Calu3 (cell line): Measurements from ENCODE around the gene SAFB. TPM values are rescaled to one million over a fixed set of nuclear protein-coding genes. Genes with fewer than 3 reads are reported as not detected.

Experiments
- BruUV-seq: library from RNA; stranded (reverse); fragments of 400-500 nt; replicated peaks from 2 replicates; lab custom pipeline; 2021; lab: Mats Ljungman, UMichigan
- CTCF ChIA-PET: fragments of 300-600 bp; sonication (Branson Sonifier 250); formaldehyde crosslinking; loops from one replicate; lab custom pipeline; 2022; ENCODE audit warnings: antibody characterized with exemption; lab: Charles Lee
- DNase-seq: peaks from one replicate; pipeline ENCODE4 v3.0.0; 2022
- H3K27ac Mint-ChIP-seq: one replicate; pipeline ENCODE4 v1.8.0; 2022; ENCODE audit warnings: mixed read lengths; ENCODE audit not compliant: unreplicated experiment
- H3K27me3 Mint-ChIP-seq: one replicate; pipeline ENCODE4 v1.8.0; 2022; ENCODE audit warnings: mixed read lengths; ENCODE audit not compliant: unreplicated experiment
- H3K36me3 Mint-ChIP-seq: one replicate; pipeline ENCODE4 v1.8.0; 2022; ENCODE audit warnings: mild to moderate bottlenecking, moderate library complexity, mixed read lengths; ENCODE audit not compliant: insufficient read depth, unreplicated experiment
- H3K4me1 Mint-ChIP-seq: one replicate; pipeline ENCODE4 v1.8.0; 2022; ENCODE audit warnings: mild to moderate bottlenecking, low read depth, mixed read lengths; ENCODE audit not compliant: unreplicated experiment
- H3K4me3 Mint-ChIP-seq: one replicate; pipeline ENCODE4 v1.8.0; 2022; ENCODE audit warnings: mild to moderate bottlenecking, low read depth, moderate library complexity, mixed read lengths; ENCODE audit not compliant: unreplicated experiment
- H3K9me3 Mint-ChIP-seq: one replicate; pipeline ENCODE4 v1.8.0; 2022; ENCODE audit warnings: low read depth, mixed read lengths; ENCODE audit not compliant: unreplicated experiment
- CTCF ChIP-seq: fragments of 200-600 bp; IDR thresholded peaks from one replicate; pipeline ENCODE4 v1.8.0; 2022; ENCODE audit warnings: antibody characterized with exemption; ENCODE audit not compliant: unreplicated experiment
- intact Hi-C: fragments of 100-400 bp; cut with micrococcal nuclease; formaldehyde crosslinking; loops from one replicate; pipeline ENCODE4 v1.10.0; 2022; ENCODE audit not compliant: unreplicated experiment
- total RNA-seq: library from RNA; stranded (reverse); gene quantifications from 2 replicates; pipeline ENCODE4 v1.2.3, GENCODE V29; 2022

The SAFB gene
- total RNA-seq, 1 experiment from 2014 or later, result 87.3 TPM

DNA sequence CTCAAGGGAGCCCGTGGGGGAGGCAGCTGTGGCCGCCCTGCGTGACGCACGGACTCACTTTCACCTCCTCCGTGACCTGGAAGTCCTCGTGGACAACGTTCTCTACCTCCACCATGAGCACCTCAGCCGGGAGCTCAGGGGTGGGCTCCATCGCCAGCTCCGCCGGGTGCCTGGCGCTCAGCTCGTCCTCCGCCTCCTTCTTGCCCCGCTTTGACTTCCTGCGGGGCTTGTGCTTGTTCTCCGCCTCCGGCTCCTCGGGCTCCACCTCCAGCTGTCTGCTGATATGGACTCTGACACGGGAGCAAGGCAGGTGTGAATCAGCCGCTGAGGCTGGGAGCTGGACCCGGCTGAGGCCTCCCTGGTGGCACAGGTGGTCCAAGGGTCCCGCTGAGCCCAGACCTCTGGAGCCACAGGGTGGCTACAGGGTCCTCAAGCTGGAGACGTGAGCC lies 88.9 kb downstream of the SAFB start:
- Mint-ChIP-seq H3K4me1 (no peaks in the 10 kb centered on the region), H3K36me3 (peaks cover 49% of the 10 kb centered on the region), H3K27ac (no peak overlapping the region), H3K4me3 (no peak overlapping the region), H3K9me3 (no peaks in the 10 kb centered on the region), H3K27me3 (no peaks in the 10 kb centered on the region)
- CTCF ChIA-PET, result interaction anchor here (0.6 kb wide), 1 partner anchor 26 kb away, joined by 5 read pairs; no protein-coding TSS in a partner anchor
- intact Hi-C loops, result no loop called here
- BruUV-seq, result no TSS peak
- no peak for TF ChIP-seq CTCF
- no peak for DNase-seq

- TF ChIP-seq CTCF, result no peak
- BruUV-seq, result no TSS peak
- Mint-ChIP-seq H3K27ac (no peak overlapping the region), H3K4me1 (no peaks in the 10 kb centered on the region), H3K4me3 (no peak overlapping the region), H3K27me3 (no peaks in the 10 kb centered on the region), H3K9me3 (no peaks in the 10 kb centered on the region), H3K36me3 (peaks cover 60% of the 10 kb centered on the region)
- DNase-seq, result no peak
- CTCF ChIA-PET, result no interaction called here
- intact Hi-C loops, result no loop called here
Observed at GRCh38 chr19:5713228-5713627, 90.3 kb downstream of the SAFB start.

DNA sequence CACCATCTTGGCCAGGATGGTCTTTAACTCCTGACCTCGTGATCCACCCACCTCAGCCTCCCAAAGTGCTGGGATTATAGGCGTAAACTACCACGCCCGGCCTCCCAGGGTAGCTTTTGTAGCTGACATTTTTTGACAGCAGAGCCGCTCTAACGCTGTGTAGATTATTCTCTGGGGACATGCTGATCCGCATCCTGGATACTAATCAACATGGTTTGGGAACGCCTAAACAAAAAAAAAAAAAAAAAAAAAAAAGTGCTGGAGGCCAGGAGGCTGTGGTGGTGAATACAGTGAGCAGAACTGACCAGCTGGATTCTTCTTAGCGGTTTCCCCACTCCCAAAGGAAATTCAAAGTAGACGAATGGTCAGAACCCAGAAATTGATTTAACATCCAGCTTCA lies 91.9 kb downstream of the SAFB start:
- CTCF ChIA-PET, result no interaction called here
- no peak overlapping the region for H3K27ac Mint-ChIP-seq
- H3K4me3 Mint-ChIP-seq, result no peak overlapping the region

DNA sequence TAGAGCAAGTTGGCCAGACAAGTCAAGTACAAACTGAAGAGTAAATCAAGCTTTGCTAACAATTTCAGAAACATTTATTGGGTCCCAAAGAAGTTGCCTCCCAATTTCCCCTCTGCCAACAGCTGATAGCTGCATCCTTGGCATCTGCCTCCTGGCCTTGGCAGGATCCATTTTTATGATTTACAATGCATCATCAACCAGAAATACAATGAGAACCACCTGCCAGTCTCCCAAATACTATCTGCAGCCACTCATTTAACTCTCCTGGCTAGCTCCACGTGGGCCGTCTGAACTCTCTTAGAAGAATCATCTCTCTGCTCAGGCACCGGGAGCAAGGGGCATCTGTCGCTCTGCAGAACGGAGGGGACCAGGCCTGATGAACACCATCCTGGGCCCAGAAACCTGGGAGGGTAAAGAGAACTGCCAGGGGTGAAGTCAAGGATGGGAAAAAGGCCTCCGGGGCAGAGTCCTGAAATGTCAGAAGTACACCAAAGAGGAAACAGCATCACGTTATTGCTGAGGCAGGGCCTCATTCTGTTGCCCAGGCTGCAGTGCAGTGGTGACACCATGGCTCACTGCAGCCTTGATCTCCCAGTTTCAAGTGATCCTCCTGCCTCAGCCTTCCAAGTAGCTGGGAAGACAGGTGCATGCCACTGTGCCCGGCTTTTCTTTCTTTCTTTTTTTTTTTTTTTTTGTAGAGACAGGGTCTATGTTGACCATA lies 94.5 kb downstream of the SAFB start:
- Mint-ChIP-seq H3K4me3 (peak overlapping the region; percentile 73), H3K27ac (peak overlapping the region; percentile 96), H3K9me3 (no peaks in the 10 kb centered on the region), H3K4me1 (no peaks in the 10 kb centered on the region), H3K36me3 (peaks cover 67% of the 10 kb centered on the region), H3K27me3 (no peaks in the 10 kb centered on the region)
- intact Hi-C loops, result no loop called here
- no TSS peak for BruUV-seq
- CTCF ChIA-PET, result interaction anchor here (0.7 kb wide), 1 partner anchor 520 kb away, joined by 4 read pairs; no protein-coding TSS in a partner anchor
- no peak for TF ChIP-seq CTCF
- no peak for DNase-seq

More for the DNA sequence above, 91.9 kb downstream of the SAFB start:
- no peaks in the 10 kb centered on the region for H3K4me1 Mint-ChIP-seq
- intact Hi-C loops, result no loop called here
- H3K9me3 Mint-ChIP-seq, result no peaks in the 10 kb centered on the region
- H3K36me3 Mint-ChIP-seq, result peaks cover 65% of the 10 kb centered on the region
- no TSS peak for BruUV-seq
- no peak for TF ChIP-seq CTCF
- DNase-seq, result no peak
- H3K27me3 Mint-ChIP-seq, result no peaks in the 10 kb centered on the region

Other genes starting within 250 kb of the SAFB start
- not detected in 2 replicates for gene ZNRF4, start 167.7 kb upstream of the SAFB start, total RNA-seq
- 0.27 and 0.40 TPM in 2 replicates for gene TINCR, start 55.1 kb upstream of the SAFB start, total RNA-seq
- 71.7 and 72.8 TPM in 2 replicates for gene SAFB2, start 307 bp upstream of the SAFB start, total RNA-seq
- 37.1 and 37.9 TPM in 2 replicates for gene MICOS13, start 57.4 kb downstream of the SAFB start, total RNA-seq
- 2.3 and 3.0 TPM in 2 replicates for gene HSD11B1L, start 57.9 kb downstream of the SAFB start, total RNA-seq
- gene RPL36, start 67.2 kb downstream of the SAFB start, total RNA-seq, result 497 and 516 TPM in 2 replicates
- gene LONP1, start 97.1 kb downstream of the SAFB start, total RNA-seq, result 92.8 and 101 TPM in 2 replicates
- not detected in 2 replicates for gene CATSPERD, start 97.6 kb downstream of the SAFB start, total RNA-seq
- gene PRR22, start 161.7 kb downstream of the SAFB start, total RNA-seq, result 6.3 TPM in 2 replicates
- gene DUS3L, start 168.1 kb downstream of the SAFB start, total RNA-seq, result 33.2 and 35.5 TPM in 2 replicates
- gene NRTN, start 182.0 kb downstream of the SAFB start, total RNA-seq, result 3.9 and 5.4 TPM in 2 replicates
- gene FUT6, start 216.6 kb downstream of the SAFB start, total RNA-seq, result 1.8 and 2.8 TPM in 2 replicates
- gene FUT3, start 228.4 kb downstream of the SAFB start, total RNA-seq, result 15.6 and 18.6 TPM in 2 replicates
- not detected in 2 replicates for gene FUT5, start 247.5 kb downstream of the SAFB start, total RNA-seq